HG02870 (cell line): ENCODE measurements around the gene CAST.

ENCODE experiments used
- ATAC-seq: cut with Tn5 transposase; IDR thresholded peaks from one replicate; pipeline ENCODE4 v1.9.1; 2021; ENCODE audit warnings: mild to moderate bottlenecking, moderate library complexity; ENCODE audit not compliant: unreplicated experiment

Gene CAST

DNA sequence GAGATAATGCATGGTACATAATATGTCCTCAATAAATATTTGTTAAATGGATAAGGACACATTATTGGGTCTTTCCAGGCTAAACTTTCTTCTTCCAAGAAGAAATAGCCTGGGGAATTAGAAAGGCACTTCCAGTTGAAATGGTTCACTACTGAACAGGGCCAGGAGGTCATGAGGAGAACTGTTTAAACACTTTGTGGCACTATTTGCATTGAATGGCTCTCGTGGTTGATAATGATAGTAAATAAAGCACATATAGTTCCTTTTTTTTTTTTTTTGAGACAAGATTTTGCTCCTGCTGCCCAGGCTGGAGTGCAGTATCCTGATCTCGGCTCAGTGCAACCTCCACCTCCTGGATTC lies 19.9 kb upstream of the CAST start:
- ATAC-seq = no peak

DNA sequence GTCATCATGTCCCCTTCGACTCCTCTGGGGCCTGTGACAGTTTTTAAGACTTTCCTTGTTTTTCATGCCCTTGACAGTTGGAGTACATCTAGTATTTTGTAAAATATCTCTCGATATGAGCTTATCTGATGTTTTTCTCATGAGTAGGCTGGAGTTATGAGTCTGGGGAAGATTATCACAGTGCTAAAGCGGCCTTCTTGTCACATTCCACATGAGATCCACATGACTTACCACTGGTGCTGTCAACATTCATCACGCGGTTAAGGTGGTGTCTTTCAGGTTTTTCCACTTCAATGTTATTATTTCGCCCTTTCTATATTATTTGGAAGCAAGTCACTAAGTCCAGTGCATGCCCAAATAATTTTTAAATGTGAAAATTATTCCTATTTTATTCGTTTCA lies 17.1 kb upstream of the CAST start:
- ATAC-seq = no peak

DNA sequence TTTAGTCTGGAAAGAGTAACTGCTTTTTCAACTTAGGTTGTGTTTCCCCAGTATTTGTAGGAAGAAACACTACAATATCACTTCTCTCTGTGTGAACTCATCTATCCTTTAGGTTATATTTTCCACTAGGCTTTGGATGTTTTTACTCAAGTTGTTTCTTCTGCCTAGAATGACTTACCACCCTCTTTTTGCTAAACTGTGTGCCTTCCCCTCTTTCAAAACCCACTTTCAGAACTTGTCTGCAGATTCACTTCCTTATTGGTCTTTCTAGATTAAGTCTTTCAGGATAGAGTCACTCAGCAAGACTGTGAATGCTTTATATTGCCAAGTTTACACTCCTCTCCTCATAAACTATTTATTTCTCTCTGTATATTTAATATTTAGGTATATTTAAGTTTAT lies 14.2 kb upstream of the CAST start:
- peak; percentile 69 for ATAC-seq

DNA sequence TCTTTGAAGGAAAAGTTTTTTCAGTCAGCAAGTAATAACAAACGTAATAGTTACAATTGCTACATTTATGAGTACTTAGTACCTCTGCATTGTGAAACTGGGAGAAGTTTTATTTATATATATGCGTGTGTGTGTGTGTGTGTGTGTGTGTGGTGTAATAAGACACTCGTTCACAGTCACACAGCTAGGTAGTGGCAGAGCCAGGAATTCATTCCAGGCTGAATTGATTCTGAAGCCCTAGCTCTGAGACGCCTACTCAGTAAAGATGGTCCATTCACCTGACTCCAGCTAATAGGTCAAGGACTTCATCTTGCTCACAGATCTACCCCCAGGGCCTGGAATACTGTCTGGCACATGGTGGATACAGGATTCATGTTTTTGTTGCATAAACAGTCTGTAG lies 13.6 kb upstream of the CAST start:
- no peak for ATAC-seq

DNA sequence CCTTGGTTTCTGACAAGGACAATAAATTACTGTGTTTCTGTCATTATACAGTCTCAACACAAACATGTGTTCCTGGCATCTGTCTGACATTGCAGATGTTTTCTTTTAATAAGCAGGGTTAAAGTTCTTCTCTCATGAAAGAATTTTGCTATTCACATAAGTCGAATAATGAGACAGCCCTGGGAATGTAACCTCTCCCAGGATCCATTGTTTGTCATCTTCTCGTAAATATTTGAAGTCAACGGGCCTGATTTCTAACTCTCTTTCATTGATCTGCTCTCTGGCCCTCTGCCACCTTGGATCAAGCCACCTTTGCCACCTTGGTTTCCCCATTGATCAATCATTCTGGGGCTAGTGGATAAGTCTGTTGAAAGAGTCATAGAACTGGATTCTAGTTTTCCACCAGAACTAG lies 12.9 kb upstream of the CAST start:
- ATAC-seq = no peak

DNA sequence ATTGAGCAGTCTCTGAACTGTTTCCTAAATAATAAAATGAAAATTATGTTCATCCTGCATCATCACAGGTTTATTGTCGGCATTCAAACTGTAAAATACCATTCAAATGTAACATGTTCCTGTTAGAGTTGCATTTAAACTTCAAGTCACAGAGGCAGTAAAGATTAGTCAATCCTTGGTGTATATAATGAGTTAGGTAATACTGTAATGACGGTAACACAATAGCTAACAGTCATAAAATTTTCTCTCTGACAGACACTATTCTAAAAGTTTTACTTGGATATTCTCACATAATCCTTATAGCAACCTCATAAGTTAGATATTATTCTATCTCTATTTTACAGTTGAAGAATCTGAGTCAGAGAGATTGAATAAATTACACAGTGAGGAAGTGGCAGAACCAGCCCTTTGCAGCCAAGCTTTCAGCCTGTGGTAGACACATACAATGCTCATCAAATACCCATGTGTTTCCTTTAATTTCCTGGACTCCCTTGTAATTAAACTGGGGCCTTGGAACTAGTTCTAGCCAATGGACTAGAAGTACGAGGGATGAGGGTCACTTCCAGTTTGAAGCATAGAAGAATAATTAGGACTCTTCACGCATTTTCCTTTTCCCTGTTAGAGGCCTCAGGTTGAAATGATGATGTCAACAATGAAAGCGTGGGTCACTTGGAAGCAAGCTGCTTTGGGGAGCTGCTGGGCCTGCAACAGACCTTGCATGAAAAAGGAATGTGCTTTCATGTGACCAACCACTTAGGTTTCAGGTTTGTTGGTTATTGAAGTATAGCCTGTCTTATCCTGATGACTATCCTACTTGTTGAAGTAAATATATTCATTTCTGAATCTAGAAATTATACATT lies 12.3 kb upstream of the CAST start:
- ATAC-seq = no peak

DNA sequence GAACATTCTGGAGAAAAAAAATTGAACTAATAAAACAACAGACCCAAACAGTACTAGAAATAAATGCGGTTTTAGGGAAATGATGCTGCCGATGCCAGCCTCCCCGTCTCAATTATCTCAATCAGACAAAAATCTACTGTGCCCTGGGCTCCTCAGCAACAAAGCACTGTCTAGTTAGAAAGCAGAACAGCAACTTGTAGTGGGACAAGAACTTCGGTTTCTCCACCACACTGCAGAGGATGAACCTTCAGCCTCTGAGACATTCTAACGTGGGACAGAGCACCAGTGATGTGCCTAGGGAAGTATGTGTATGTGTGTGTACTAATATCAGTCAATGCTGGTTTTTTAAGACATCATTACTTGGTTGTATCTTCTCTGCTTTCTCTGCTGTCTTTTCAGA lies 11.1 kb upstream of the CAST start:
- peak; percentile 63 for ATAC-seq

DNA sequence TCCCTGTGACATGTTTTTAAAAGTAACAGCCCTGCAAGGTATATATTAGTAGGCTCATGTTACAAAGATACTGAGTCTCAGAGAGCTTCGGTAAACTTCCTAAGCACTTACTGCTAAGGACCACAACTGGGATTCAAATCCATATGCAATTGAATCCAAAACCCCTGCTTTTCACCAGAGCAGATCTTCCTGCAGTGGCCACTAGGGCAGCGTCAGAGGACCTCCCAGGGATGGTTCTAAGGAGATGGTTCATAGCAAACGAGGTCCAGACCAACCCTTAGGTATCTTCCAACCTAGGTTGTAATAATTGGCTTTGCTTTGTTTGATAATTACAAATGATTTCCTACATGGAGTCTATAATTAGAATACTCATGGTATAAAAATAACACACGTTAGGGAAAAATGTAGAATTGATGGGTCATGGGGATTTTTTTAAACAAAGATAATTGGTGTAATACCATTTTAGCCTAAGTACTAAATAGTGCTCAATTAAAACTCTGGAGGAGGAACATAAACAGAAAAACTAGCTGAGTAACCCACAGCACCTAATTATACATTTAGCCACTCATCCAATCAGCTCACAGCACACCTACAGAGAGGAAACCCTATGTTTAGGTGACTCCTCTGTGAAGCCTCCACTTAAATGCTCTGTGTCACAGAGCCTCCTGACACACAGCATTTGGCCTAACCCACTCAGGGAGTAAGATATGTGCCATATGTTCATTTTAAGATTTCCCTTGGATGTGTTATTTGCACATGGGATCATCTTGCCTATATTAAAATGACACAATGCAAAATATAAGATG lies 10.0 kb upstream of the CAST start:
- no peak for ATAC-seq

DNA sequence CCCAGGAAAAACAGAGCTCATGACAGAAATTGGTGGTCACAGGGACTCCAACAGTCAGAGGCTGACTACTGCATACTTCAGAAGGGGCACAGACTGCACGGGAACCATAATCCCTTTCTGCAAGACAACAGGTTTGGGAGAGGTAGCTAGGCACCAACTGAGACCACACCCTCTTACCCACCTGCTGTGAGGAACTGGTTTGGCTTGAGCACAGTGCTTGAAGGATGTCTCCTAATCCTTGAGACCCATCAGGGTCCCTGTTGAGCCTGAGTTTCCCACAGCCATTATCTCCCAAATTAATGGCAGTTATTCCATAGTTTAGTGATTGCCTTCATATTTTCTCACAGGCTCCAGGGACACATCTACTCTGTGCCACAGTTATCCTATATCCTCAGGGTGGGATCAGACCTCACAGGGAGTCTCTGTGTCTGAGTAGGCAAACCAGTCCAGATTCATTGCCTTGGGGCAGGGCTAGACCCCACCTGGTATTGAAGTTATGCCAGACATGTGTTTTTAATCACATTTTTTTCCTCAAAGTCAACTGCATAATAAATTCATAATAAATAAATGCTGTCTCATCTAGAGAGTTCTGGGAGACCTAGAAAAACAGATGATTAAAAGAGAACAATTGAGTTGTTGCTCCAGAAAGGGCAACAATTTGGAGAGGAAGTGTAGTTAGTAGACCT lies 9.3 kb upstream of the CAST start:
- no peak for ATAC-seq

DNA sequence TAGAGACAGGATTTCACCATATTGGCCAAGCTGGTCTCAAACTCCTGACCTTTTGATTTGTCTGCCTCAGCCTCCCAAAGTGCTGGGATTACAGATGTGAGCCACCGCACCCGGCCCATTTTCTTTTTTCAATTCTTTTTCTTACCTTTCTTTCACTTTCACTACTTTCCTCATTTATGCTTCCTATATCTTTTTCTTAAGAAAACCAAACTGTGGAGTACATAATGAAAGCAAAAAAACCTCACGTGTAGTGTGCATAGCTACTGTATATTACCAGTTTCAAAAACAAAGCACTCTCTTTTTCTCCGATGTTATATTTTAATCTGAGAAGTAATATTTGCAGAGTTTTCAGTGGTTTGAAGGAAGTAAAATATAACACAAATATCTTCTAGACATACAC lies 8.0 kb upstream of the CAST start:
- ATAC-seq = no peak

DNA sequence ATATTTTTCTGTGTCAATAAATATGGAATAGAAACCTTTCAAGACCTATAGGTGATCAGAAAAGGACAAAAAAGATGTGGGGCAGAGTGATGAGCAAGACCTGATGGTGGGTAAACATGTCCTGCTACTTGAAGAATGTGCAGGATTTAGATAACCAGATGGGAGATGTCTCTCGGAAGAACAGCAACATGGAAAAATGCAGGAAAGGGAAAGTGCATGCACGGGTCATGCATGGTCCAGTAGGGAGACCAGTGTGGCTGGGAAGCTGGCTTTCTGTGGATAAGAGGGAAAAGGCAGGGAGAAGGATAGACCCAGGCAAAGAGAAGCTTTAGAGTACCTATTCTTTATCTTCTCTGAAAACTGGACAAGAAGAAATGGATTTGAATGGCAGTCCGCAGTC lies 7.1 kb upstream of the CAST start:
- ATAC-seq = no peak

DNA sequence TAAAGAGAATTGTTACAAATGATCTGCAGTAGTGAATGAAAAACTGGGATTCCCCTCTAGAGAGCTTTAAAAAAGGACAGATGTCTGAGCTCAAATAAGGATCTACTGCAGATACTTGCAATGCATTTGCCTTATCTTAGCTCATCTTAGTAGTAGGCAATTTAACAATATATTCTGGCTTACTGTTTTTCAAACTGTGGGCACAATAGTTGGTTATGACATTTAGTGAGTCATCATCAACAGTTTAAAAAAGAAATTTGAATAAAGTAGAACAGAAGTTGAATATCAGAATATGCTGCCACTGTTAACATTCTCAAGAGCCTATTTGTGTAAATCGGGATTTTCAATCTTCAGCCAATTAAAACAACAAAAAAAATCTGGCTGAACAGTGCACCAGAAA lies 6.7 kb upstream of the CAST start:
- no peak for ATAC-seq

DNA sequence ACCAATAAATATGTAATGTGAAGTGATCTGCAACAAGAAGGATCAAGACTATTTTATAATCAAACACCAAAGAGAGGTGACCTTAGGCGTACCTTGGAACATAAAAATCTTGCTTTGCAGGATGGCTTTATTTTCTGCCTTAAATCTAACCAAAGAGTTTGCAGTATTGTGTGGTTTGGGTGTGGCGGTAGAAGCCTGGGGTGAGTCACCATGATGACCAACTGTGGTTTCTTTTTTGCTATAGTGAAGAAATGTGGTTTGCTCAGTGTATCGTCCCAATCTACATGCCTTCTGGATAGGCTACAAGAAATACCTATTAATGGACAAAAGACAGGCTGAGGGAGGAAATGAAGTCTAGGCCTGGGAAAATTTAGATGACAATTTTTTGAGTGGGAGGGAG lies 5.1 kb upstream of the CAST start:
- peak; percentile 79 for ATAC-seq

DNA sequence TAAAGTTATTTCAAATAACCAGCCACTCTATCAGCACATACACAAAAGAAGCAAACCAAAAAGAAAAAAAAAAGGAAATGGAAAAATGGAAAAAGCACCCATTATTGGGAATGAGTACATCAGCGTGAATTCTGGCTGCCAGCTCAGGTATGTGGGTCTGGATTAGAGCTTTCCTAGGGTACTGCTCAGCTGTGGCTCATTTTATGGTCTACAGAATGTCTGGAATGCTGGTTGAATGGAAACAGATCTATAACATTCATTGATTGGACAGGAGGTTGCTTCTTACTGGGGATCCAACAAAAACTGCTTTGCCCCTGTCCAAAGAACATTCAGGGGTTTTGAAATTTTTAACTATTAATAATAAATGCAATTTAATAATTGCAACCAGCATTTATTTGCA lies 3.9 kb upstream of the CAST start:
- no peak for ATAC-seq

DNA sequence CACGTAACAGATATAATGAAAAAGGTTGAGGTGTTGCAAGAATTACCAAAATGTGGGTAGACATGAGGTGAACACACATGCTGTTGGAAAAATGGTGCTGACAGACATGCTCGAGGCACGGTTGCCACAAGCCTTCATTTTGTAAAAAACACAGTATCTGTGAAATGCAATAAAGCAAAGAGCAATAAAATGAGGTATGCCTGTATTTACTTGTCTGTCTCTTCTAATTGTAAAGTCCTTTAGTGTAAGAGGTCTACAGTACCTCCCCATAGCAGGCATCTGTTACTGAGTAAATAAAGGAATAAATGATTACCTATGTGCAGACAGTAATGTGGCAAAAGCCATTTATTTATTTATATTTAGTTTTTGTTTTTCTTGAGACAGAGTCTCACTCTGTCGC lies 3.0 kb upstream of the CAST start:
- ATAC-seq = no peak

DNA sequence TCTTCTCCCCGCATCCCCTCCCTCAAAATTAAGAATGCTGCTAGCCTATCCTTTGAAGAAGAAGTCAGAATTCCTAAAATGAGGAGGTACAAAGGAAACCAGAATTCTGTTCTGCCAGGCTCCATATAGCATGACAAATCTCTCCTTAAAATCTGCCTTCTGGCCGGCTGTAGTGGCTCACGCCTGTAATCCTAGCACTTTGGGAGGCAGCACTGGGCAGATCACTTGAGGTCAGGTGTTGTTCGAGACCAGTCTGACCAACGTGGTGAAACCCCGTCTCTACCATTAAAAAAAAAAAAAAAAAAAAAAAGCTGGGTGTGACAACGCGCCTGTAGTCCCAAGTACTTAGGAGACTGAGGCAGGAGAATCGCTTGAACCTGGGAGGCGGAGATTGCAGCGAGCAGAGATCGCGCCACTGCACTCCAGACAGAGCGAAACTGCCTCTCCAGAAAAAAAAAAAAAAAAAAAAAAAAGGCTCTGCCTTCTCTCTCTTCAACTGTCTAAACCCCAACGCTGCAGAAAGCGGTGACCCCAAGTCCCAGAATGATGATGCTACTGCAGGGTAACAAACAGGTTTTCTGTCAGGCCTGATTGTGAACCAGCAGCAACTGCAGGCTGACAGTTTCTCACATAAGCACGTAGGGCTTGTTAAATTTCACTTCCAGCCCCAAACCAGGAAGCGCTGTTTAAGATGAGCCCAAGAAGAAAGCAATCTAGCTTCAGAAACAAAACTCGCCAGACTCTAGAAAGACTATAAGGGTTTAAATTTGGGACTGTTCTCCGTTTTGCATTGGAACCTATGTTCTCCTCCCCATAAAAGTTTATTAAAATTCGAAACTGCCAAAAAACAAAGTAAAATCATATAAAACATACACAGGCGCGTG lies 963 bp upstream of the CAST start:
- ATAC-seq = peak; percentile 26

DNA sequence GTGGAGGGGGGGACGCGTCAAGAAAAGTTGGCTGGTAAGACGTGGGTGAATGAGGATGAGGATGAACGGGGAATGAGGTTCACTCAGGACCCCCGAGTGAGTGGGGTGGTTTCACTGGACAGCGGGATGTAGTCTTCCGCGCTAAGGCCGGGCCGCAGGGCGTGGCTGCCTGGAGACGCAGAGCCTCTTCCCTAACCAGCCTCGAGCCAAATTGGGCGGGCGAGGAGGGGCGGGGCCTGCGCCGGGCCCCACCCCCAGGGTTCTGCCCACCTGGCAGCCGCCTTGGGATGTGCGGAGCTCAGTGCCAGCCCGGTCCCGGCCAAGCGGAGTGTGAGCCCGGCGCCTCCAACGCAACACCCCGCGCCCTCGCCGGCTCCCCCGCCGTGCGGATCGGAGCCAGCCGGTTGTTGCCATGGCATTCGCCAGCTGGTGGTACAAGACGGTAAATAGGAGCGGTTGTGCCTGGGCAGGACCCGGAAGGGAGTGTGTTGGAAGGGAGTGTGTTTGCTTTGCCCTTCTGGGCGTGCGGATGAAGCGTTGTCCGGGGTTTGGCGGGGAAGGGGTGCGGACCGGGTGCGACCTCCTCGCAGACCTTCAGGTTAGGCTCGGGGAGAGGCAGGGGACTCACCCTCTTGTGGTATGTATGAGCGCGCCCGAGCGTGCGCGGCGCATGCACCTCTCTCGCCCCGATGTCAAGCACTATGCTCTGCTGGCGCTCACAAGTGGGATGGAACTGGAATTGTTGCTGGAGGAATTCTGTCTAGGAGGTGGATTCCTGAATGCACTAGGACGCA lies 746 bp downstream of the CAST start:
- peak; percentile 70 for ATAC-seq

DNA sequence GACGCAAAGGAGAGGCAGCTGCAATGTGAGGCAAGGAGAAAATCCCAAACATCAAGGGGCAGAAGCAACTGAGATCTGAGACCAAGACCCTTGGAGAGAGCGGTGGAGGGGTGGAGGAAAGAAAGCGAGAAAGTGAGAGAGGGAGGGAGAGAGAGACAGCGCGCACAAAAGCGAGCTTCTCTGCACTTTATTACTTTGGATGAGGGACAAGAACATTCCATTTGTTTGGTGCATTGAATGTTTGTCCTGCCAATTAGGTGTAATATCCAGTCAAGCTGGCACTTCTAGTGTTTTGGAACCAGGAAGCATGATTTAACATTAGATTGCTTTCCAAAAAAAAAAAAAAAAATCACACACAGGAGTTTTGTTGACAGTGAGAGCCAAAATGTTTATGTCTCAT lies 1.4 kb downstream of the CAST start:
- ATAC-seq = no peak

DNA sequence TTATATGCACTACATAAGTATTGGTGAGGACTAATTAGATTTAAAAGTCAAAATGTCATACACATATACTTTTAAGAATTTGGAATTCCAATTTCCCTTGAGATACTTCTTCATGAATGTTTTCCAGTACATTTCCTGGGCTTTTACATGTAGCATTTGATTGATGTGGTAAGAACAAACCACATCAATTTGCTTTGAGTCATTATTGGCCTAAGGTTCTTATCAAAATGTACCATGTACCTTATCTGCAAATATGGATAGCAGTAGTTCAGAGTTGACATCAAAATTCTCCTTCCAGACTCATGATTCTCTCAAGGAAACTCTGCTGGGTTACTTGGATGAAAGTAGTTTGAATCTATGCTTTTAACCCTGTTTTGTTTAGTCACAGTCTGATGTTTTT lies 2.5 kb downstream of the CAST start:
- ATAC-seq = no peak

DNA sequence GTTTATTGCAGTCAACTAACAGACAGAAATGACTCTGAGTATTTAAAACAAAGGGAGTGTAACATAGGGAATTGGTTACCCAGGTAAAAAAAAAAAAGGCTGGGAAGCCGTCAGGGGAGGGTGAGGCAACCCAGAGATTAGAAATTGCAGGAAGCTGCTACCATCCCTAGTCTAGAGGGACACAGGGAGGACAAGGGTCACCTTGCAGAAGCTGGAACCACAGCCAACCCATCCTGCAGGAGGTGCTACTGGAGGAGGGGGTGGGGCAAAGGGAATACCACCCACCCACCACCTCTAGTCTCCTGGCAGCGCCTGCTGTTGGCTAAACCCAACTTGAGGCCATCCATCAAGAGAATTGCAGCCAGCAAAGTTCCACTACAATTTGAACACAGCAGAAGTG lies 6.5 kb downstream of the CAST start:
- ATAC-seq = no peak
